ENCODE results near the gene FAM53B. TPM values are rescaled to one million over a fixed set of nuclear protein-coding genes. Genes with fewer than 3 reads are reported as not detected.

The FAM53B gene
- total RNA-seq, 1 experiment from 2014 or later = 13.7 TPM

DNA sequence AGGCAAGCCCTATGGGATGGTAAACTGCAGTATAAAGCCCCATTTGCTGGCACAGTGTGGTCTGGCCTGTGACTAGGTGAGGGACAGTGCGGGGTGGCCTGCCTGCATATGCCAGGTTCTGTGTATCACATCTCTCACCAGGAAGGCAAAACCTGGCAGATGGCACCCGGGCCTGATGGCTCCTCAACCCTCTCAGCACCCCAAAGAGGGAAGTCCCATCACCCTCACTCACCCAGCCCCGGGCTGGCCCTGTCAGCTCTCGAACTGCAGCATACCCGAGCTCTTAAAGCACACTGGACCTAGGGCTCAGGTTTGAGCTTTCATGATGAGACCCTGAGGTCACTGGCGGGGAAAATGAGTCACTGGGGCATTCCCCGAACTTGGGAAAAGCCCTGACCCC lies 152.1 kb downstream of the FAM53B start:
- Mint-ChIP-seq H3K4me3 (ENCODE audit: unreplicated experiment) (no peak overlapping the region), H3K27ac (ENCODE audit: unreplicated experiment) (no peak overlapping the region), H3K27me3 (ENCODE audit: insufficient read depth, unreplicated experiment) (no peaks in the 10 kb centered on the region), H3K9me3 (ENCODE audit: unreplicated experiment) (no peaks in the 10 kb centered on the region), H3K4me1 (ENCODE audit: low read depth, unreplicated experiment) (no peaks in the 10 kb centered on the region), H3K36me3 (ENCODE audit: insufficient read depth, unreplicated experiment) (no peaks in the 10 kb centered on the region)
- Histone ChIP-seq H3K36me3 (ENCODE audit: control insufficient read depth, insufficient read depth, low read length) (no peaks in the 10 kb centered on the region), H3K27me3 (replicated peaks; ENCODE audit: control insufficient read depth, insufficient read depth, low read length) (no peaks in the 10 kb centered on the region), H3K4me3 (ENCODE audit: low read depth, low read length) (no peak overlapping the region), H3K4me1 (peaks cover 17% of the 10 kb centered on the region), H3K9me3 (no peaks in the 10 kb centered on the region)
- no peak for TF ChIP-seq CTCF (IDR thresholded peaks at IDR 0.05; ENCODE audit: insufficient read depth in 1 of 2, low read depth in 1 of 2, low read length in 1 of 2, severe bottlenecking in 1 of 2, unreplicated experiment in 1 of 2)
- intact Hi-C loops (cut with micrococcal nuclease; ENCODE audit: unreplicated experiment) = no loop called here
- POLR2A ChIA-PET = no interaction called here
- no TSS peak for BruUV-seq (replicated peaks)
- CTCF ChIA-PET = no interaction called here
- DNase-seq = no peak

DNA sequence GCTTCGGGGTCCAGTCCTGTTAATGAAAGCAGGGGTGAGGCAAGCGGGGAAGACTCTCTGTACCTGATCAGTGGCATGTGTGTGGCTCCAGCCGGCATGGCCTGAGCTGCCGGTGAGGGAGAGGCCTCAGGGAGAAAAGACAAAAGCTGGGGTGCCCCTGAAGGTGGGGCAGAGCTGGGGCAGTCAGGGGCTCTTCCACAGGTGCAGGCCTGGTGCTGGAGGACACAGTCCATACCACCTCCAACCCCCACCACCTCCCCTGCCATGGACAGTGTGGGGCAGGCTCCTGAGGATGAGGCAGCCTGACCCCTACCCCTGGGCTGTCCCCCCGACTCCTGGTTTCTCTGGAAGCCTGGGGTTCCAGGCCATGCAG lies 153.1 kb downstream of the FAM53B start:
- ChIA-PET CTCF (no interaction called here), POLR2A (no interaction called here)
- H3K4me3 ChIP-seq (ENCODE audit: low read depth, low read length) = no peak overlapping the region
- DNase-seq = no peak
- H3K9me3 ChIP-seq = no peaks in the 10 kb centered on the region
- H3K36me3 ChIP-seq (ENCODE audit: control insufficient read depth, insufficient read depth, low read length) = no peaks in the 10 kb centered on the region
- Mint-ChIP-seq H3K36me3 (ENCODE audit: insufficient read depth, unreplicated experiment) (no peaks in the 10 kb centered on the region), H3K4me1 (ENCODE audit: low read depth, unreplicated experiment) (no peaks in the 10 kb centered on the region), H3K27me3 (ENCODE audit: insufficient read depth, unreplicated experiment) (no peaks in the 10 kb centered on the region), H3K9me3 (ENCODE audit: unreplicated experiment) (no peaks in the 10 kb centered on the region), H3K27ac (ENCODE audit: unreplicated experiment) (no peak overlapping the region), H3K4me3 (ENCODE audit: unreplicated experiment) (no peak overlapping the region)
- BruUV-seq (replicated peaks) = no TSS peak
- peaks cover 12% of the 10 kb centered on the region for H3K4me1 ChIP-seq
- no peak for TF ChIP-seq CTCF (IDR thresholded peaks at IDR 0.05; ENCODE audit: insufficient read depth in 1 of 2, low read depth in 1 of 2, low read length in 1 of 2, severe bottlenecking in 1 of 2, unreplicated experiment in 1 of 2)
- no peaks in the 10 kb centered on the region for H3K27me3 ChIP-seq (replicated peaks; ENCODE audit: control insufficient read depth, insufficient read depth, low read length)
- intact Hi-C loops (cut with micrococcal nuclease; ENCODE audit: unreplicated experiment) = no loop called here

DNA sequence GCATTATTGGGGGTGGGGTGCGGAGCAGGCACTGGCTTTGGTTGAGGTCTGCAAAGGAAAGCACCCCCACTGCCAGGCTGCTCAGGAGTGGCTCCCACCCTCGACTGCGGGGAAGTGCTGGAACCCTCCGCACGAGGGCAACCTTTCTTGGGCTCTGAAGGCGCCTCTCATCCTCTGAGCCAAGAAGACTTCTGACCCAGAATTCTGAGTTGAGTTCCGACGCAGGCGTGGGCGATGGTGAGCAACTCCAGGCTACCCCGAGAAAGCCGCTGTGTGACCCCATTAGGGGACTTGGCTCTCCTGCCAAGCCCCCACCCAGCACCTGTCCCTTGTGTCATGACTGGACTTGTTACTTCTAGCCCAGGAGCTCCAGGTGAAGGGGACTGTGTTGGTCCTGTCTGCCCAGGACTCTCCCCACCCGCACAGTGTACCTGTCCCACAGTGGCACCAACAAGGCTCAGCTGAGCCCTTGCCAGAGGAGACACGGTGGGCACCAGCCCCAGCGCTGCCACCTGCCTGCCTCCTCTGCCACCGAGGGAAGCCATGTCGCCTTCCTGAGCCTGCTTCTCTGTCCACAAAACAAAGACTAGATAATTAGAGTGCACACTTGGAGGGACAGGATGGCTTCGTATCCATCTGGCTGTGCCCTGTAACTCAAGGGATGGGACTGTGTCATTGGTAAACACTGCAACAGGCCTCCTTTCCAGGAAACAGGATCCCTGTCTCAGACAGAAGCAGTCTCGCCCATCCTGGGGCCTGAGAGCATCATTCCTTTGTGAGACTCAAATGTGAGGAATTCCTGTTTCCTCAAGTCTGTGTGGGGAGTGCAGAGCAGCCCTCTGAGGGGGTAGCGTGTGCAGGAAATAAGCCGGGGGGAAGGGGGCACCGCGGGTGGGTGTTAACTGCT lies 153.7 kb downstream of the FAM53B start:
- Histone ChIP-seq H3K27me3 (replicated peaks; ENCODE audit: control insufficient read depth, insufficient read depth, low read length) (no peaks in the 10 kb centered on the region), H3K36me3 (ENCODE audit: control insufficient read depth, insufficient read depth, low read length) (no peaks in the 10 kb centered on the region), H3K9me3 (no peaks in the 10 kb centered on the region), H3K4me3 (ENCODE audit: low read depth, low read length) (no peak overlapping the region), H3K4me1 (peaks cover 12% of the 10 kb centered on the region)
- H3K4me3 Mint-ChIP-seq (ENCODE audit: unreplicated experiment) = no peak overlapping the region
- no peak for DNase-seq
- intact Hi-C loops (cut with micrococcal nuclease; ENCODE audit: unreplicated experiment) = no loop called here
- no TSS peak for BruUV-seq (replicated peaks)
- CTCF ChIA-PET = interaction anchor here (0.5 kb wide), 1 partner anchor 11 kb away, joined by 3 read pairs; no protein-coding TSS in a partner anchor
- no peak overlapping the region for H3K27ac Mint-ChIP-seq (ENCODE audit: unreplicated experiment)
- TF ChIP-seq CTCF (IDR thresholded peaks at IDR 0.05; ENCODE audit: insufficient read depth in 1 of 2, low read depth in 1 of 2, low read length in 1 of 2, severe bottlenecking in 1 of 2, unreplicated experiment in 1 of 2) = no peak
- no peaks in the 10 kb centered on the region for H3K9me3 Mint-ChIP-seq (ENCODE audit: unreplicated experiment)
- H3K36me3 Mint-ChIP-seq (ENCODE audit: insufficient read depth, unreplicated experiment) = no peaks in the 10 kb centered on the region
- H3K27me3 Mint-ChIP-seq (ENCODE audit: insufficient read depth, unreplicated experiment) = no peaks in the 10 kb centered on the region
- no peaks in the 10 kb centered on the region for H3K4me1 Mint-ChIP-seq (ENCODE audit: low read depth, unreplicated experiment)
- POLR2A ChIA-PET = no interaction called here
